Non-pigmented ciliary epithelial cell (primary cell): ENCODE measurements around the gene TNFSF11.

ENCODE experiments used
- DNase-seq: peaks from one replicate; pipeline ENCODE4 v3.0.0-alpha.2; 2010; ENCODE audit warnings: low read depth

TNFSF11 gene

DNA sequence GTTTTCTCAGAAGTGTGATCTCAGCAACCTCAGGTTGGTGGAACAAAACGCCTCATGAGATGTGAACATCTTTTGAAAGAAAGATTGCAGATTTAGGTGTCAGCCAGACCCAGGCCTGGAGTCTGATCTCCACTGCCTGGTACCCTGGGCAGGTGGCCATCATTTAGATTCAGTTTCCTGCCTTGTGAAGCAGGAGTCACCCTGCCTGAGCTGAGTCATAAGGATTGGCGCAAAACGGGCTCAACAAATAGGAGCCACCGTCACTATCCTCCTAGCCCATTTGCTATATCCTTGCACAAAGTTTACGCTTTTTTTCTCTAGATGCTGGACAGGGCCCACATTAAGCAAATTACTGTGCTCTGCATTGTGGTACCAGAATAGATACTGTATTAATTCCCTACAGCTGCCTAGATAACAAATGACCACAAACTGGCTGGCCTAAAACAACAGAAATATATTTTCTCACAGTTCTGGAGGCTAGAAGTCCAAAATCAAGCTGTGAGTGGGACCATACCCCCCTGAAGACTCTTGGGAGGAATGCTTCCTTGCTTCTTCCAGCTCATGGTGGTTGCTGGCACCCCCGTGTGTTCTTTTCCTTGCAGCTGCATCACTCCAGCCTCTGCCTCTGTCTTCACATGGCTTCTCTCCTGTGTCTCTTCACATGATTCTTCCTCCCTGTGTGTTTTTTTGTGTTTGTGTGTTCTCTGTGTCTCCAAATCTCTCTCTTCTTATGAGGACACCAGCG lies 38.2 kb downstream of the TNFSF11 start:
- no peak for DNase-seq

DNA sequence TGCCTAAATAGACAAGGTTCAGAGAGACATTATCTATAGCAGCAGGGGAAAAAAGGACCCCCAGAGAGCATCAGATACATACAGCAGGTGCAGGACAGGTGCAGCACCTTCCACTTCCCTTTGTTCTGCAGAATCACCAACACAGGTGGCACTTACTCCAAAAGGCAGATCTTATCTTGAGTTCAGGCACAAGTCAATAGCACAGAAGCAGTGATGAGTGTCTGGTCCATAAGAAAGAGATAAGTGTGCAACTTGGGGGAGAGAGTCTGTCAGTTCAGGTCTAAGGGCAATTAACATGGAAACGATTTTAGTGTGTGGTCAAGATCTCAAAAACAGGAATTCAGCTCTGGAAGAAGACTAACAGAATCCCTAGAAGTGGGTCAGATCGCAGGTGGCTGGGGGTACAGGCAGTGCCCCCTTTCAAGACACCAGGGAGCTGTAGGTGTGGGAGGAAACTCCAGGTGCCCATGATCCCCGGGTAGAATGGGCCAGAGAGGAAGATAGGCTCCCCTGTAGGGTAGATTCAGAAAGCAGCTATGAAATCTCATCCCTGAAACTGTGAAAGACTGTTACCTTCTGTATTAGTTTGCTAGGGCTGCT lies 40.6 kb downstream of the TNFSF11 start:
- DNase-seq = no peak

DNA sequence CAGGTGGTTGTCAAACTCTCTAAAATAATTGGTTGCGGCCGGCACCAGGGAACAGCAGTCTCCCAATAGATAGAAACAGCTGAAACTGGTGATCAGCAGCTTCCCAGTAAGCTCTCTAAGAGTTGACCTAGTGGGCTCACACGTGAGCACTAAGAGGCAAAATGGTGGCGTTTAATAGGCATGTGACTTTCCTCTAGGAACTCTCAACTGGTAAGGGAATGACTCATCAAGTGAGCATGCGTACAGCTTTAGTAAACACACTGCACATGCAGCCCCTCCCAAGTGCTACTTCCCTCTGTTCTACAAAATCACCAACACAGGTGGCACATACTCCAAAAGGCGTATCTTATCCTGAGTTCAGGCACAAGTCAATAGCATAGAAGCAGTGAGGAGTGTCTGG lies 41.7 kb downstream of the TNFSF11 start:
- DNase-seq = no peak

- no peak for DNase-seq
These were observed 43.3 kb downstream of the TNFSF11 start for GRCh38 chr13:42617221-42617620.

DNA sequence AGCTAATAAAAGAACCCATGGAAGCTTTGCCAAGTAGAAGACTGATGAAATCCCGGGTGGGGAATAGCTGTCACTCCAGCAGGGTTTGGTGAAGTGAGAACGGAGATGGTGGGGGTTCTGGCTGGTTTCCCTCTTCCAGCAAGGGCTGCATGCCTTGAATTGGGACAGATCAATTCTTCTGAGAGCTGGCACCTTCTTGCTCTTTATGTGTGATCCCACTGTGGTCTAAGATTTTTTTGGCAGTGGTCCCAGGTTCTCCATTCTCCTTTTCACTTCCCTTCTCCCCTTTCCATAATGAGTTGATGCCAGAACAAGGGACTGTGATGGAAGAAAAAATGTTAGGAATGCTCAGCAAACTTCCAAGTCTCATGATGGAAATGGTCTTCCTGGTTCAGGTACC lies 50.0 kb downstream of the TNFSF11 start:
- DNase-seq = no peak

DNA sequence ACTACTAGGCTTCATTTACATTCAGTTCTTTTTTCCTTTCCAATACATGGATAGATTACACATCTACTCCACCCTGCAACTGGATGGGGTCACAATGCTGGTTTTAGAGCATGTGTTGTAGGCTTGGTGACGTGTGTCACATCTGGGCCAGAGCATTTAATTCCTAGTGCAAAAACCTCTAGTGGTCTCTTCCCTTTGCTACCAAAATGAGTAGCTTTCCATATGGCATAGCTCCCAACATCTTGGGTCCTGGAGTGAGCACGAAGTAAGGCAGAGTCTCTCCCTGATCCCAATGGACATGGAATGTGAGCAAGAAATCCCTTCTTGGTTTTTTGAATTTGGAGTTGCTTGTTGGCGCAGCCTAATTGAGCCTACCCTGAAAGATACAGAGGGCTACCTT lies 51.7 kb downstream of the TNFSF11 start:
- DNase-seq = no peak

- DNase-seq = no peak
These were observed 52.4 kb downstream of the TNFSF11 start for GRCh38 chr13:42626176-42626860.

DNA sequence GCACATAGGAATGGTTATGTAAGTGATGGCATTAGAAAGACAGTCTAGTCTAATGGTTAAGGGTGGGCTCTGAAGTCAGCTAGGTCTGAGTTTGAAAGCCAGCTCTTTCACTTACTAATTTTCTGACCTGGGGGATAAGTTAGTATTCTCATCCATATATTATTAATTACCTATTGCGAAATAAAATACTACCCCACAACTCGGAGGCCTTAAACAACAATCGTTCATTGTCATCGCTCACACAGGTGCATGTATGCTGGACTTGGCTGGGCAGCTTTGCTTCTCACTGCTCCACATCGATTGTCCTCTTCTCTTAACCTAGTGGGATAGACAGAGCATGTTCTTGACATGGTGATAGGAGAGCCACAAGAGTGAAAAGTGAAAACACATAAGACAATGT lies 54.7 kb downstream of the TNFSF11 start:
- no peak for DNase-seq

DNA sequence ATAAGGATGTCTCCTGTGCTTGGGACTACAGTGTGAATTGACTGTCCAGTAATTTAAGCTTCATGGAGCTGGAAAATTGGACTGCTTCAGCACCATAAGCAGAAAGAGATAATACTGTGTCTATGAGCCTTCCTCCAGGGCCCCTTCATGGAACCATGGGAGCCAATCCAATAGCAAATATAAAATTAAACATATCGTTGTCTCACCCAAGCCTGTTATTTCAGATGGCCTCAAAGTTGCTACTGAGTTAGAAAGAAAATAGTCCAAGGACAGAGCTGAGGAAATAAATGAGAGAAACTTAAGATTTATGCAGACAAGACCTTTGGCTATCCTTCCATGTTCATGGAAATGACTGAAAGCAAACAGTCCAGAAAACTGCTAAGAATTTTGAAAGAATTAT lies 57.2 kb downstream of the TNFSF11 start:
- DNase-seq = no peak

GRCh38 chr13:42633495-42633894 lies 59.5 kb downstream of the TNFSF11 start:
- DNase-seq = no peak

- DNase-seq = no peak
These were observed 64.1 kb downstream of the TNFSF11 start for GRCh38 chr13:42638101-42638500.

DNA sequence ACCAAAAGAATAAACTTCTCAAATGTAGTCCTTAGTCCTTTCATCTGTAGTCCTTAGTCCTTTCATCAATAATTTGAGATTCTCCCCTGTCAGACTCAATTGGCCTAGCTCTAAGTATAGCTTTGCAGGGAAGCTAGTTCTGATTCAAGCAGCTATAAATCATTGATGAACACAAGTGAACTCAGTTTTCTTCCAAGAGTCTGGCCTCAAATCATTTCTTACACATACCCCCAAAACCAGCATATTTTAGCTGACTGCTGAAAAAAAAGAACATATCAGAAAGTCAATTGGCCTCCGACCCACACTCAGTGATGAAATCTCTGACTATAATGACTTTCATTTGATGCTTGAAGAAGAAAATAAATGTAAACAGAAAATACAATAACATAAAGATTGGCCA lies 64.9 kb downstream of the TNFSF11 start:
- no peak for DNase-seq

DNA sequence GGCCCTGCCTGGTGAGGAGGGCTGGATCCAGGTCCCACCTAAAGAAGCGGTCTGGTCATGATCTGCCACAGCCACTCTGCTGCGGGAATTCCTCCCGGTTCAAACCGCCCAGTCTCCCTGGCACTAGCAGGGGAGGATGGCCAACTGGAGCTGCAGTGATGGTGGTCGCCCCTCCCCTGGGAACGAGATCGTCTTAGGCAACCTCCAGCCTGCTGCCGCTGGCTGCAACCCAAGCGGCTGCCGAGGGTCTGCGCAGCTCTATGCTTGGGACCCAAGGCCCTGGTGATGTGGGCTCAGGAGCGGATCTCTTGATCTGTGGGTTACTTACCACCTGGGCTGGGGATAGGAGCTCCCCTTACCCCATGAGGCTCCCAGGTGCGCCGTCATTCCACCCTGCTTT lies 69.1 kb downstream of the TNFSF11 start:
- no peak for DNase-seq

GRCh38 chr13:42644841-42645240 lies 70.9 kb downstream of the TNFSF11 start:
- no peak for DNase-seq

DNA sequence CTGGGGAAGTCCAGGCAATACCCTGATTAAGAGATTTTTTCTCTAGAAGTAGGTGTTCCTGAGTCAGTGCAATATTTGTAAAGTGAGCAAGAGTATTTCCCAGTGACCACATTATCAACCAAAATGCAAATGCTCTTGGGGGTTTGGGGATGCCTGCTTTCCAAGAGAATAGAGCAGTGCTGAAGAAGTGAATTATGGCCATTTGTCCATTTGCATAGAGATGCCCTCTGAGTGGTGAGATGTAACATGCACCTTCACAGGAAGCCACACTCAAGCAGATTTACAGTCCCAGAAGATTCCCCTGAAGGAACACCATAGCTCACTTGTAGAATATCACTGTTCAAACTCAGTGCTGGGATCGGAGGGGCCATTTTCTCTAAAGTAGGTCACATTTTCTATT lies 71.8 kb downstream of the TNFSF11 start:
- DNase-seq = no peak

DNA sequence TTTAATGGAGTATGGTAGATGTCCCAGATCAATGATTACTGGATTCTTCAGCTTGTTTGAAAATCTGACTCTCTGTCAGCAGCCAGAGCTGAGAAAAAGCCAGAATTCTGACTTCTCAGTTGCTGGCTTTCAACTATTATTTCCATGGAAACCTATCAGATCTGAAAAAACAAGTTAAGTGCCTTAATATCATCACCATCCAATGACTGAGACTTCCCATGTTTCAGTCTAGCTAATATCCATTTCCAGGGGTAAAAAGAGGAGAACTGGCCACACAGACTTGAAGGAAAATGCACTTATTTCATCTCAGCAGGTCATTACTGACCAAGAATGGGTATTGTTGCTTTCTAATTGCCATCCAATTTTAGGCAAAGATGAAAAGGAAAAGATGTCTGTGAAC lies 75.2 kb downstream of the TNFSF11 start:
- DNase-seq = no peak

GRCh38 chr13:42649831-42650230 lies 75.9 kb downstream of the TNFSF11 start:
- no peak for DNase-seq

DNA sequence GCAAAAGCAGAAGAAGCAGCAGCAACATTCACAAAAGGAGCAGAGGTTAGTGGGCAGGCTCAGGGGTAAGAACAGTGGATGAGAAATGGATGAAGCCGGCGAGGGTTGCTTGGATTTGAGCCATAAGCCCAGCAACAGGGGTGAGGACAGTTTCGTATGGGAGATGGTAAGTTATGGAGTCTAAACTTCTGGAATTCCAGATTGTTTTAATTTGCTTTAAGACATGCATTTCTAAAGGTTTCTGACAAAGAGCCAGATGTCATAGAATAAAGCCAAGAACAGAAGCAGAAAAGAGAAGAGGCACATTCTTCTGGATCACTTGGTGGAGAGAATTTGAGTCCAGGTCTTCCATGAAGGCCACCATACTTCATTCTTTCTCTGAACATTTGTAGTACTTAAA lies 76.6 kb downstream of the TNFSF11 start:
- no peak for DNase-seq

- DNase-seq = no peak
These were observed 78.1 kb downstream of the TNFSF11 start for GRCh38 chr13:42651936-42652641.

DNA sequence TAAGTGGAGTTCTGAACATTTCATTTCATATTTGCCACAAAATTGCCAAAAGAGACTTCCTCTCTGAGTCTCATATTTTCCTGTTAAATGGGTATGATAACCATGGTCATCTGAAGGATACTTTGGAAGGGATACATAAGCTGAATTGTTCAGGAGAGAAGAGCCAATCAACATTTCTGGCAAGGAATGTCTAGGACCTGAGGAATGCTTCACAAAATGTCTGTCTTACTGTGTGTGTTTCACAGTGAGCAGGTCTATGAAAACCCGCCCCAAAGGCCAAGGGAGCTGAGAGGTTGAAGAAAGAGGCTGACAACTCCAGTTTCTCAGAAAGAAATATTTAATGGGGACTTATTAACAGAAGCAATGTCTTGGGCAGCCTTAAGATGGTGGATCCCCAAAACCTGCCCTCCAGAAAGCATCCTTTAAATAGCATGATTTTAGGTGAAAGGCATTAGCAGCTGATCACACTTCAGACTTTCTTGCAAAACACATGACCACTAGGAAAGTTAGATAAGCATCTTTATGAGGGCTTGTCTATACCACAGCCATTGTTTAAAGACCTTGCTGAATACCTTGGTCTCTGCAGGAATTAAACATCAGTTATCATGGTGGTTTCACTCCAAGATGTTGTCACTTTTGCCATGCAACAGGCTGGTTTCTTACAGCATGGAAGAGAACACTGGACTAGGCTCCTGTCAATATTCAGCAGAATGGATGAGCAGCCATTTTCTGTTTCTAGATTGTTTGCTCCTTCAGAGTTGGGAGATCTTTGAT lies 78.9 kb downstream of the TNFSF11 start:
- DNase-seq = no peak

DNA sequence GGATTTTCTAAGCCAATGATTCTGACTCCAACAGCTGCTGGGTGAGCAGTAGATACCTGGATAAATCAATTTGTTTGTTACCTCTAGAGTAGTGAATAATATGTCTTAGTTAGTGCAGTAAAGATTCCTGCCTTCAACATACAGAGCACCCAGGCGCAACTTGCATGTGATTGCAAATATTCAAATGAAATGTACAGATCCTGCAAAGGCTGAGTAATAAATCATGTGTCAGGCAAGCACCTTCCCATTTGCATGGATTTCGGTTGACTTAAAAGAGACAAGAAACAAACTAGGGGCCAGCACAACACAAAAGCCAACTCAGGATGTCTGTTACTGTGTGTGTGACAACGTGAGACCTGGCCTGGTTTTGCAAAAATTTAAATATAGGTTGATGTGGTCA lies 79.7 kb downstream of the TNFSF11 start:
- no peak for DNase-seq

- no peak for DNase-seq
These were observed 80.3 kb downstream of the TNFSF11 start for GRCh38 chr13:42654212-42654611.
